Esophagus mucosa (tissue), 1 donor: Measurements from ENCODE around the gene CDKAL1. TPM values are rescaled to one million over a fixed set of nuclear protein-coding genes. Genes with fewer than 3 reads are reported as not detected.
"Not testable (repeated sequence)": the region's sequence is repeated elsewhere in the genome, so short reads cannot be mapped to it uniquely, and the experiment has no call there.

Source experiments
- ATAC-seq: fragments of 200-7000 bp; cut with Tn5 transposase; one replicate; pipeline ENCODE4 v1.9.1; 2020
- total RNA-seq: library from RNA; stranded (reverse); gene quantifications from one replicate; pipeline ENCODE4 v1.2.4, GENCODE V29; 2023
- donor health status: DM: yes; HTN: yes; CAD: no.

The CDKAL1 gene
- total RNA-seq, 1 donor from 2014 or later: 8.2 TPM

- no peak for ATAC-seq
Measured at GRCh38 chr6:21039926-21040325, 505.7 kb downstream of the CDKAL1 start.

GRCh38 chr6:21045135-21045700 lies 511.0 kb downstream of the CDKAL1 start:
- ATAC-seq: no peak

GRCh38 chr6:21046276-21046675 lies 512.0 kb downstream of the CDKAL1 start:
- ATAC-seq: no peak

GRCh38 chr6:21048047-21048446 lies 513.8 kb downstream of the CDKAL1 start:
- no peak for ATAC-seq

GRCh38 chr6:21049148-21049547 lies 514.9 kb downstream of the CDKAL1 start:
- no peak for ATAC-seq

- no peak for ATAC-seq
Measured at GRCh38 chr6:21049572-21049971, 515.3 kb downstream of the CDKAL1 start.

- ATAC-seq: no peak
Measured at GRCh38 chr6:21050935-21051334, 516.7 kb downstream of the CDKAL1 start.

- no peak for ATAC-seq
Measured at GRCh38 chr6:21051777-21052176, 517.5 kb downstream of the CDKAL1 start.

- ATAC-seq: no peak
Measured at GRCh38 chr6:21053612-21054011, 519.4 kb downstream of the CDKAL1 start.

GRCh38 chr6:21055480-21055879 lies 521.2 kb downstream of the CDKAL1 start:
- not testable (repeated sequence) for ATAC-seq

GRCh38 chr6:21061892-21062291 lies 527.6 kb downstream of the CDKAL1 start:
- ATAC-seq: no peak

GRCh38 chr6:21064756-21065340 lies 530.6 kb downstream of the CDKAL1 start:
- ATAC-seq: no peak

- no peak for ATAC-seq
Measured at GRCh38 chr6:21067521-21067920, 533.3 kb downstream of the CDKAL1 start.

GRCh38 chr6:21070620-21071019 lies 536.4 kb downstream of the CDKAL1 start:
- ATAC-seq: no peak

- ATAC-seq: no peak
Measured at GRCh38 chr6:21071780-21072468, 537.7 kb downstream of the CDKAL1 start.

- ATAC-seq: no peak
Measured at GRCh38 chr6:21073318-21073839, 539.1 kb downstream of the CDKAL1 start.

- no peak for ATAC-seq
Measured at GRCh38 chr6:21074484-21074883, 540.2 kb downstream of the CDKAL1 start.

GRCh38 chr6:21075986-21076385 lies 541.7 kb downstream of the CDKAL1 start:
- ATAC-seq: no peak

GRCh38 chr6:21078497-21078896 lies 544.2 kb downstream of the CDKAL1 start:
- ATAC-seq: no peak

- no peak for ATAC-seq
Measured at GRCh38 chr6:21079468-21080048, 545.3 kb downstream of the CDKAL1 start.

GRCh38 chr6:21080221-21080620 lies 546.0 kb downstream of the CDKAL1 start:
- ATAC-seq: no peak

- no peak for ATAC-seq
Measured at GRCh38 chr6:21082091-21082490, 547.8 kb downstream of the CDKAL1 start.

- ATAC-seq: no peak
Measured at GRCh38 chr6:21083708-21084107, 549.5 kb downstream of the CDKAL1 start.

GRCh38 chr6:21084656-21085055 lies 550.4 kb downstream of the CDKAL1 start:
- ATAC-seq: no peak
